OCI-LY3 (cell line): Measurements from ENCODE around the gene SLC38A7.

Experiments
- H2AFZ ChIP-seq: fragments of 200-600, 300-600 bp; shearing (Covaris generic); 2 replicates; pipeline ENCODE4 v1.6.0; 2014; ENCODE audit warnings: antibody characterized with exemption, low read depth, low read length
- H3K27ac ChIP-seq: fragments of 200-600, 300-600 bp; sonication (generic); 2 replicates; pipeline ENCODE4 v1.5.1; 2014; ENCODE audit warnings: mild to moderate bottlenecking, low read length, moderate library complexity, mixed read lengths
- H3K27me3 ChIP-seq: fragments of 200-600, 300-600 bp; sonication (generic); 2 replicates; pipeline ENCODE4 v1.6.1; 2014; ENCODE audit warnings: low read depth, low read length, mixed read lengths
- H3K36me3 ChIP-seq: fragments of 200-600, 300-600 bp; sonication (generic); replicated peaks from 2 replicates; pipeline ENCODE3; 2014; ENCODE audit warnings: low read depth, low read length, mixed read lengths
- H3K4me1 ChIP-seq: fragments of 300-600, 200-600 bp; sonication (generic); 2 replicates; pipeline ENCODE4 v1.6.1; 2014; ENCODE audit warnings: low read length, mixed read lengths
- H3K4me2 ChIP-seq: fragments of 200-600, 300-600 bp; sonication (generic); 2 replicates; pipeline ENCODE4 v1.6.1; 2014; ENCODE audit warnings: low read length, mixed read lengths
- H3K4me3 ChIP-seq: fragments of 300-600, 200-600 bp; sonication (generic); 2 replicates; pipeline ENCODE4 v1.5.1; 2014; ENCODE audit warnings: antibody characterized with exemption, mild to moderate bottlenecking, low read length, moderate library complexity
- H3K79me2 ChIP-seq: fragments of 300-600, 200-600 bp; shearing (Covaris generic); 2 replicates; pipeline ENCODE4 v1.6.1; 2014; ENCODE audit warnings: mild to moderate bottlenecking, low read length, mixed read lengths
- H3K9ac ChIP-seq: fragments of 300-600, 200-600 bp; shearing (Covaris generic); 2 replicates; pipeline ENCODE4 v1.6.0; 2014; ENCODE audit warnings: mild to moderate bottlenecking, low read length, moderate library complexity
- H3K9me3 ChIP-seq: fragments of 200-600, 300-600 bp; shearing (Covaris generic); 2 replicates; pipeline ENCODE4 v1.6.1; 2014; ENCODE audit warnings: low read length, mixed read lengths; ENCODE audit not compliant: insufficient read depth
- H4K20me1 ChIP-seq: fragments of 200-600, 300-600 bp; sonication (generic); 2 replicates; pipeline ENCODE4 v1.6.1; 2016; ENCODE audit warnings: low read length, mixed read lengths; ENCODE audit not compliant: insufficient read depth
- EZH2phosphoT487 ChIP-seq: fragments of 200-600 bp; shearing (Covaris generic); IDR thresholded peaks from 2 replicates; pipeline ENCODE4 v1.6.1; 2018; ENCODE audit warnings: antibody characterized with exemption, mixed run types, low read depth
- TF ChIP-seq, protein P1 (sequence below): fragments of 200-600, 300-600 bp; sonication (generic); IDR thresholded peaks from 2 replicates; pipeline ENCODE4 v1.5.1; 2014; ENCODE audit warnings: antibody characterized with exemption, low read length, low read depth

The SLC38A7 gene, protein sequence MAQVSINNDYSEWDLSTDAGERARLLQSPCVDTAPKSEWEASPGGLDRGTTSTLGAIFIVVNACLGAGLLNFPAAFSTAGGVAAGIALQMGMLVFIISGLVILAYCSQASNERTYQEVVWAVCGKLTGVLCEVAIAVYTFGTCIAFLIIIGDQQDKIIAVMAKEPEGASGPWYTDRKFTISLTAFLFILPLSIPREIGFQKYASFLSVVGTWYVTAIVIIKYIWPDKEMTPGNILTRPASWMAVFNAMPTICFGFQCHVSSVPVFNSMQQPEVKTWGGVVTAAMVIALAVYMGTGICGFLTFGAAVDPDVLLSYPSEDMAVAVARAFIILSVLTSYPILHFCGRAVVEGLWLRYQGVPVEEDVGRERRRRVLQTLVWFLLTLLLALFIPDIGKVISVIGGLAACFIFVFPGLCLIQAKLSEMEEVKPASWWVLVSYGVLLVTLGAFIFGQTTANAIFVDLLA

DNA sequence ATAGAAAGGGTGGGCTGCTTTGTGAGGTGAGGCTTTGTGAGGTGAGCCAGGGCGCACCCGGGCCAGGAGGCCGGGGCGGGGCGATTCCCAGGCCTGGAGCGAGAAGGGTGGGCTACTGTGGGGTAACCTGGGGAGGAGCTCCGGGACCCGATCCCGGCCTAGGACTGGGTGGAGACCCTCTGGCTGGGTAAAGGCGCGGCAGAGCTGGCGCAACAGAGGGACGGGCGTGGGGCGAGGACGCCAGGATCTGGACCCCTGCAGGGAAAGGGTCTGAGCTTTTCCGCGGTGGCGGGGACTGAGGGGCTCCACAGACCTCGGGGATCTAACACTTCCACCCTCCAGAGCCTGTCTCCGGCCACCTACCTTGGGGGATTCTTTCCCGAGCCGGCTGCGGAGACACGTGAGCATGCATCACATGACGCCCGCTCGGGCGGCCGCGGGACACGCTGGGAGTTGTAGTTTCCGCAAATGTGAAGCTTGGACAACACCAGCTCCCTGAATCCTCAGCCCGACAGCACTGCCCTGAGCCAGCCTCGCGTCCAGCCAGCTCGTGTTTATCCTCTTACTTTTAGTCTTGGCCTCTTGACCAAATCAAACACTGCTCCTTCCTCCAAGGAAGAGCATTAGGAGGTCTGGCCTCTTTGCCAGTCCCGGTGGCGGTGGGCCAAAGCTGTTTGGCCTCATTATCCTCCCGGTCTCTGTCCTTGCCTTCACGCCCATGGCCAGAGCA, at the start of gene SLC38A7:
Gene SLC38A7, minus strand, starts transcription at position 417 of the 730 bp plus-strand sequence. CDS start 4,644 bp downstream, outside the sequence.
- Histone ChIP-seq H3K36me3 (no peaks in the 10 kb centered on the region), H3K27ac (no peak within 1 kb of the TSS)

DNA sequence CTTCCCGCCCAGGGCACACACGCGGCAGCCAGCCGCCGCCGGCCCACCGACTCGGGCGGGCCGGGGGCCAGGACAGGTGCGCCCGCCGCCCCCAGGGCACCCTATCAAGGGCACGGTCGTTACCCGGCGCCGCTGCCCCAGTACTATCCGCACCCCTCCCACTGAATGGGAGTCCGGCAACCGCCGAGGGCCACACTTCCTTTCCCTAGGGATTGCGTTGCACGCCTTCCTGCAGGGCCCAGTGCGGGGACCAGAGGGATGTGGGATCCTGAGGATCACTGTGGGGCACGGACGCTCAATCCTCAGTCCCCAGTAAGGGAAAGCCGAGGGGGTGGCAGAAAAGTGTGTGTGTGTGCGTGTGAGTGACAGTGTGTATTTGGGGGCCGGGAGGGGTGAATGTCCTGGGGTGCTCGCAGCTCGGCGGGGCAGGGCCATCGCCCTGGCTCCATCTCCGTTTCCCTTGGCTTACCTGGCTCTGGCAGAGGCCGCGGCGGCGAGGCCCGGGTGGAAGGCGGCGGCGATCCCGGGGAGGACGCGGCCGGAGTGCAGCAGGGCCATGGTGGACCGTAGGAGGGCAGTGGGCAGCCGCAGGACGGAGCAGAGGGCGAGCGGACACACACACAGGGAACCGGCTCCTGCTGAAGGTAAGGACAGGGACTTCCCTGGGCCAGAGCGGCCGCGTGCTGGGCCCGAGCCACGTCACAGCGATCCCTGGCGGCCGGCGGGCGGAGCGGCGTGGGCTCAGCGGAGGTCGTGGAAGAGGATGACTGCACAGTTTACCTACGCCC, 49.3 kb upstream of the SLC38A7 start, which contains the start of gene GOT2:
Gene GOT2, minus strand, starts transcription at position 646 of the 788 bp plus-strand sequence. Its CDS starts 88 bp downstream, at position 558.
- peaks cover 27% of the 10 kb centered on the region for H4K20me1 ChIP-seq
- H3K27ac ChIP-seq, result peak within 1 kb of the TSS; percentile 59
- peak within 1 kb of the TSS; percentile 99 for H3K4me3 ChIP-seq
- H2AFZ ChIP-seq, result peak within 1 kb of the TSS; percentile 96
- peaks cover 7% of the 10 kb centered on the region for H3K36me3 ChIP-seq
- no peak for TF ChIP-seq EZH2phosphoT487
- TF ChIP-seq, protein P1, sequence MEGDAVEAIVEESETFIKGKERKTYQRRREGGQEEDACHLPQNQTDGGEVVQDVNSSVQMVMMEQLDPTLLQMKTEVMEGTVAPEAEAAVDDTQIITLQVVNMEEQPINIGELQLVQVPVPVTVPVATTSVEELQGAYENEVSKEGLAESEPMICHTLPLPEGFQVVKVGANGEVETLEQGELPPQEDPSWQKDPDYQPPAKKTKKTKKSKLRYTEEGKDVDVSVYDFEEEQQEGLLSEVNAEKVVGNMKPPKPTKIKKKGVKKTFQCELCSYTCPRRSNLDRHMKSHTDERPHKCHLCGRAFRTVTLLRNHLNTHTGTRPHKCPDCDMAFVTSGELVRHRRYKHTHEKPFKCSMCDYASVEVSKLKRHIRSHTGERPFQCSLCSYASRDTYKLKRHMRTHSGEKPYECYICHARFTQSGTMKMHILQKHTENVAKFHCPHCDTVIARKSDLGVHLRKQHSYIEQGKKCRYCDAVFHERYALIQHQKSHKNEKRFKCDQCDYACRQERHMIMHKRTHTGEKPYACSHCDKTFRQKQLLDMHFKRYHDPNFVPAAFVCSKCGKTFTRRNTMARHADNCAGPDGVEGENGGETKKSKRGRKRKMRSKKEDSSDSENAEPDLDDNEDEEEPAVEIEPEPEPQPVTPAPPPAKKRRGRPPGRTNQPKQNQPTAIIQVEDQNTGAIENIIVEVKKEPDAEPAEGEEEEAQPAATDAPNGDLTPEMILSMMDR, result peak; percentile 86
- peak within 1 kb of the TSS; percentile 93 for H3K9ac ChIP-seq
- H3K27me3 ChIP-seq, result no peaks in the 10 kb centered on the region
- peak within 1 kb of the TSS; percentile 90 for H3K4me2 ChIP-seq
- peaks cover 51% of the 10 kb centered on the region for H3K79me2 ChIP-seq
- peaks cover 18% of the 10 kb centered on the region for H3K4me1 ChIP-seq
- H3K9me3 ChIP-seq, result no peaks in the 10 kb centered on the region

More for the DNA sequence above, at the start of gene SLC38A7:
- Histone ChIP-seq H3K4me3 (peak within 1 kb of the TSS; percentile 95), H3K9ac (peak within 1 kb of the TSS; percentile 70), H4K20me1 (no peaks in the 10 kb centered on the region), H3K4me2 (peak within 1 kb of the TSS; percentile 99), H3K4me1 (peaks cover 10% of the 10 kb centered on the region), H3K27me3 (peaks cover 2% of the 10 kb centered on the region; the same call in 1 of the 2 replicates), H3K9me3 (no peaks in the 10 kb centered on the region), H3K79me2 (no peaks in the 10 kb centered on the region), H2AFZ (peak within 1 kb of the TSS; percentile 100)
- TF ChIP-seq, protein P1, result no peak
- TF ChIP-seq EZH2phosphoT487, result no peak

DNA sequence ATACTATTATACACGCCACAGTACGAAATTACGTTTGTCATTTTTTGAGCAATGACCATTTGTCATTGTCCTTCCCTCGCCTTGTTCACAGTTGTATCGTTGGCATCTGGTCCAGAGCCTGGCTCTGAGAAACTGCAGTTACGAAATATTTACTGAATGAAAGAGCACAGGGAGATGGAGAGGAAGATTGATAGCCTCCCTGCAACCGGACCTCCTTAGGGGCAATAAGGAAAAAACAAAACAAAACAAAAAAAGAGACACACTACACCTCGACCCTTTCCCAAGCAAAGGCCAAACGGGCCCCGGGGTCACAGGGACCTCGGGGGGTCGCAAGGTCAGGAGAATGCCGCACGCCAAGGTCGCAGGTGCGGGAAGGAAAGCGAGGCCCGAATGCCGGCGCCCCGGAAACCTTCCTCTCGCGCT, 48.7 kb upstream of the SLC38A7 start:
- peak overlapping the region; percentile 59 for H3K27ac ChIP-seq
- H3K4me2 ChIP-seq, result peak overlapping the region; percentile 80
- H3K9me3 ChIP-seq, result no peaks in the 10 kb centered on the region
- H3K36me3 ChIP-seq, result peaks cover 7% of the 10 kb centered on the region
- H4K20me1 ChIP-seq, result peaks cover 28% of the 10 kb centered on the region
- H3K4me1 ChIP-seq, result peaks cover 18% of the 10 kb centered on the region
- H2AFZ ChIP-seq, result peak overlapping the region; percentile 96
- peaks cover 57% of the 10 kb centered on the region for H3K79me2 ChIP-seq
- TF ChIP-seq, protein P1, result no peak
- no peak for TF ChIP-seq EZH2phosphoT487
- H3K27me3 ChIP-seq, result no peaks in the 10 kb centered on the region
- H3K9ac ChIP-seq, result peak overlapping the region; percentile 93
- H3K4me3 ChIP-seq, result peak overlapping the region; percentile 99
